NCI-H2081 (cell line): ENCODE results near the gene FAHD1.
"Not testable (repeated sequence)": the region's sequence is repeated elsewhere in the genome, so short reads cannot be mapped to it uniquely, and the experiment has no call there.

Source experiments
- DNase-seq, 2 experiments: peaks; one replicate each; lab custom pipeline; 2025; lab: John Stamatoyannopoulos, UW

The FAHD1 gene

GRCh38 chr16:1846416-1846815, 19.4 kb downstream of the FAHD1 start:
- no peak for DNase-seq

- DNase-seq, result no peak
Measured at GRCh38 chr16:1850981-1851380, 24.0 kb downstream of the FAHD1 start.

- DNase-seq, result no peak
Measured at GRCh38 chr16:1851793-1852192, 24.8 kb downstream of the FAHD1 start.

GRCh38 chr16:1857433-1858097, 30.6 kb downstream of the FAHD1 start:
- no peak for DNase-seq

- DNase-seq, result no peak
Measured at GRCh38 chr16:1858189-1858865, 31.3 kb downstream of the FAHD1 start.

- no peak for DNase-seq
Measured at GRCh38 chr16:1859650-1860049, 32.6 kb downstream of the FAHD1 start.

- no peak for DNase-seq
Measured at GRCh38 chr16:1861730-1862129, 34.7 kb downstream of the FAHD1 start.

GRCh38 chr16:1862394-1862793, 35.4 kb downstream of the FAHD1 start:
- no peak for DNase-seq

GRCh38 chr16:1863681-1864460, 36.9 kb downstream of the FAHD1 start:
- DNase-seq, result peak; percentile 24 to 28

- DNase-seq, result no peak
Measured at GRCh38 chr16:1865902-1866690, 39.1 kb downstream of the FAHD1 start.

- no peak for DNase-seq
Measured at GRCh38 chr16:1870365-1871082, 43.5 kb downstream of the FAHD1 start.

- no peak for DNase-seq
Measured at GRCh38 chr16:1871974-1872635, 45.1 kb downstream of the FAHD1 start, which contains the start of gene MEIOB. Gene MEIOB, minus strand, starts transcription at chr16:1872164. Its CDS starts 3,989 bp downstream, at chr16:1868175.

GRCh38 chr16:1874854-1875253, 47.8 kb downstream of the FAHD1 start:
- DNase-seq, result no peak

GRCh38 chr16:1876066-1876465, 49.1 kb downstream of the FAHD1 start:
- DNase-seq, result not testable (repeated sequence)

GRCh38 chr16:1876468-1876867, 49.5 kb downstream of the FAHD1 start:
- no peak for DNase-seq

- no peak for DNase-seq
Measured at GRCh38 chr16:1877089-1877488, 50.1 kb downstream of the FAHD1 start.

GRCh38 chr16:1877804-1878203, 50.8 kb downstream of the FAHD1 start:
- no peak for DNase-seq

- DNase-seq, result no peak
Measured at GRCh38 chr16:1878256-1878655, 51.2 kb downstream of the FAHD1 start.
